GM11168 (cell line): ENCODE measurements around the gene MRPL38.
"Not testable (repeated sequence)": the region's sequence is repeated elsewhere in the genome, so short reads cannot be mapped to it uniquely, and the experiment has no call there.

Experiments used
- in situ Hi-C: fragments of 300-500 bp; cut with MboI; formaldehyde crosslinking; loops from one replicate; pipeline ENCODE4 v1.12.0; 2022; ENCODE audit warnings: low sequenced_read_pairs; ENCODE audit not compliant: unreplicated experiment

Gene MRPL38

DNA sequence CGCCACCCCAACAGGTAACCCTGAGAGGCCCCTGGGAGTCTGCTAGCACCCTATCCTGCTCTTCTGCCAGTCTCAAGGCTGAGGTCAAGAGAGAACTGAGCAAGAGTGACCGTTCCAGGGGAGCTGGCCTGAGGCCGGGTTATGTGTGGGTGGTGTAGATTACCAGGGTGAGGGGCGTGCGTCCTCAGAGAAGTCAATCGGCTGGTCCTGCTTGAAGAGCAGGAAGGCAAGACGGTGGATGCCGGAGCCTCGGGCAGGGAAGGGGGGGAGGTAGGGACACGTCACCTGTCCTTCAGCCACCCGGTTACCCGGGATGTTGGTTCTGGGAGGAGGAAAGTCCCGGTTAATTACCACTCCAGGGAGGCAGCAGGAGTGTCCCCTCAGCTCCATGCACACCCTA lies 5.3 kb downstream of the MRPL38 start:
- in situ Hi-C loops, result no loop called here

DNA sequence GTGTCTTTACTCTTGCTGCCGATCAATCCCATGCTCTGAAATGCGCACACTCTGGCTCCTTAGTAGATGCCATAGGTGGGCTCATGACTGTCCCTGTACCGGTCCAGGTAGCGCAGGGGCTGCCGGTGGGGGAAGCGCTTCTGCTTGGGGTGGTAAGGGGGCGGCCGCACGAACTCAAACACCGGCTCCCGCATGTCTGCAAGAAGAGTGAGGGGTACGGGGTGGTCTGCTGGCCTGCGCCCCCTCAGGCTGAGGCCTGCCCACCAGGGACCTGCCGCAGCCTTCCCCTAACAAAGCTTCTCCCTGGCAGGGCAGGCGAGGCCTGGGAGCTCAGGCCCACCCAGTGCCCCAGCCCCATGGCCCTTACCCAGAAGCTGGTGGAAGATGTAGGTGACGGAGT lies 5.9 kb downstream of the MRPL38 start:
- in situ Hi-C loops, result no loop called here

DNA sequence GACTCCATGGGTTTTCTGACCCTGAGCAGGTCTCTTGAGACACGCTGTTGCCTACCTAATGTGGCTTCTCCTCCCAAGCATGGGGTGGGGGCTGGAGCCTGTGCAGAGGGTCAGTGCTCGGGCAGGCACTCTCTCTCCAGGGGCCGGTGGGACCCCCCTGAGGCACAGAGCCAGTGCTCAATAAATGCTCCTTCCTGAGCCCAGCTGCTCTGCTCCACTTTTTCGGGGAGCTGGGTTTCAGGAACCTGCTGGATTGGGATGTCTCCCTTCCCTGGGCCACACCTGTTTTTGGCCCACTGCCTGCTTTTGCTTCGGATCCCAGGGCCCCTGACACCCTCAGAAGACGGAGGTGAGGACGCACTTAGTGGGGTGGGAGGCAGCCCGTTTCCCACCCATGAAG lies 6.6 kb downstream of the MRPL38 start:
- in situ Hi-C loops, result no loop called here

DNA sequence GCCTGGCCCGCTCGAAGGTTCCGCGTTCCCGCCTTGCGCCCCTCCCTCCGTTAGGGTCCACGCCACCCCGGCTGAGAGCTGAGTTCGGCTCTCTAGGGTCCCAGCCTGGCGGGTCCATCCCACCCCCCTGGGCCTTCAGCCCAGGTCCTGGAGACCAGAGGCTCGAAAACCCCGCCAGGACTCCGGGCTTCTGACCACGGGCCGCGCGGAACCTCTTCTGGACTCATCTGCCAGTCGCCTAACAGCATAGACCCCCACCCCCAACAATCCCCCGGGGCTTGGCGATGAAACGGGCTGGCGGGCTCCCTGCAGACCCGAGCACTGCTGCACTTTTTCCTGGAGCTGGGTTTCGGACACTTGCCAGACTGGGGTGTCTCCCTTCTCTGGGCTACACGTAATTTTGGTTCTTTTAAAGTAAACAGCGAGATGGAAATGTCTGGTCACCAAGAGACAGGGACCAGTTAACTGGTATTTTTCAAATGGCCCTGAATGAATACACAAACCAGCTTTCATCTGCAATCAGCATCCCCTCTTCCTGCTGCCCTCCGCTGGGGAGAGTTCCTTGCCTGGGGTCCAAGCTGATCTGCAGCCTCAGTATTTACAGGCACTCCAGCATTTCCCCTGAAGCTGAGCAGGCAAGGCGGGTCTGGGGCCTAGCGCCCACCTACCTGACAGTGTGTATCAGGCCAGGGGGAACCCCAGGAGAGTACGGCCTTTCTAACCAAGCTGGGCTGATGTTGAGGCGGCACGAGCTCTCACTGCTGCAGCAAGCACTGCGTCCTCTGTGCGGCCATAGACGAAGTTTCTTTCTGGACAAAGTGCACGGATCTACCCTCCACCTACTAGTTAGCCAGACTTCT lies 7.3 kb downstream of the MRPL38 start:
- in situ Hi-C loops, result no loop called here

DNA sequence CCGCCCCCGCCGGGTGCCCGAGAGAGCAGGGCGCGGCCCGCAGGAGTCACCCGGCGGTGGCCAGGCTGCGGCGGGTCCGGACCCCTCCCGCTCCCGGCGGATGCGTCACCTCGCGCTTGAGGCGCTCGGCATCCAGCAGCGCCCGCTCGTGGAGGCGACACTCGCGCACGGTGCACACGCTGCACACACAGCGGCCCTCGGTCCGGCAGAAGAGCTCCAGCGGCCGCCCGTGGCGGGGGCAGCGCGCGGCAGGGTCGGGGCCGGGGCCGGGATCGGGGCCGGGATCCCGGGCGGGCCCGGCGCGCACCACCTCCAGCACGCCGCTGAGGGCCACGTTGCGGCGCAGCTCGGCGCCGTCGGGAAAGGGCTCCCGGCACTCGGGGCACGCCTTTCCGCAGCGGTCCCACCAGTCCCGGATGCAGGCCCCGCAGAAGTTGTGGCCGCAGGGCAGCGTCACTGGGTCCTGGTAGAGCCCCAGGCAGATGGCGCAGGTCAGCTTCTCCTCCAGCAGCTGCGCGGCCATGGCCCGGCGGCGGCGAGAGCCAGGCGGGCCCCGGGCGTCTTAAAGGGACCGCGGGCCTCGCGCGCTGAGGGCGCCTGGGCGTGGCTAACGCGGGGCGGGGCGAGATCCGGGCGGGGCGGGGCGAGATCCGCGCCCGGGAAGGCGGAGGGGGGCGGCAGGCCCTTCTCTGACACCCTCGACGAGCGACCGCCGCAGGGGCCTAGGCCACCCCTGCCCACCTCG lies 8.1 kb downstream of the MRPL38 start, which contains the start of gene TRIM65:
TRIM65 (minus strand) TSS at position 537 of the 745 bp plus-strand sequence; CDS start at position 523, 14 bp downstream.
- in situ Hi-C loops, result no loop called here

DNA sequence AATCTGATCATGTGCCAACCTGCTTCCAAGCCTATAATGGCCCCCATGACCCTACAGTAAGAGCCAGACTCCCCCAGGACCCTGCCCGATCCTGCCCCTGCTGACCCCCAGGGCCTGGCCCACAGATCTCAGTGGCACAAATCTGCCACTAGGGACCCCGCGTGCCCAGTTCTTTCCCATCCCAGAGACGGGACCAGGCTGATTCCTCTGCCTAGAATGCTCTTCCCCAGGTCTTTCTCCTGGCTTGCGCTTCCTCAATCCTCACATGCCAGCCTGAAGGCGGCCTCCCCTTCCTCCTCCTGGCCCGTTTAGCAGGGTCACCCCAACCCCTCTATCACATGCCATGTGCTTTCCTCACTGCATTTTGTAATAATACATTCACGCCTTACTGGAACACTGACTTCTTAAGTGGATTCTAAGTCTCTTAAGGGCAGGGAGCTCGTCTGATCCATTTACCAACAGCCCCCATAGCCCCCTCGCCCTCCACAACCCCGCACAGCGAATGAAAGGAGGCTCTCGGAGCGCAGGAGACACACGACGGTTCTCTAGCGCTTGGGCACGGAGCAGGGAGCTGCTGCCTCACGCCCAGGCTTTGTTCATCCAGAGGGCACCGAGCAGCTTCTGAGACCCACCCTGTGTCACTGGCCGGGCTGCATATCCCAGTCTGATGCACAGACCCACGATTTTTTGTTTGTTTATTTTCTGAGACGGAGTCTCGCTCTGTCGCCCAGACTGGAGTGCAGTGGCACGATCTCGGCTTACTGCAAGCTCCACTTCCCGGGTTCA lies 9.1 kb downstream of the MRPL38 start:
- in situ Hi-C loops, result no loop called here

DNA sequence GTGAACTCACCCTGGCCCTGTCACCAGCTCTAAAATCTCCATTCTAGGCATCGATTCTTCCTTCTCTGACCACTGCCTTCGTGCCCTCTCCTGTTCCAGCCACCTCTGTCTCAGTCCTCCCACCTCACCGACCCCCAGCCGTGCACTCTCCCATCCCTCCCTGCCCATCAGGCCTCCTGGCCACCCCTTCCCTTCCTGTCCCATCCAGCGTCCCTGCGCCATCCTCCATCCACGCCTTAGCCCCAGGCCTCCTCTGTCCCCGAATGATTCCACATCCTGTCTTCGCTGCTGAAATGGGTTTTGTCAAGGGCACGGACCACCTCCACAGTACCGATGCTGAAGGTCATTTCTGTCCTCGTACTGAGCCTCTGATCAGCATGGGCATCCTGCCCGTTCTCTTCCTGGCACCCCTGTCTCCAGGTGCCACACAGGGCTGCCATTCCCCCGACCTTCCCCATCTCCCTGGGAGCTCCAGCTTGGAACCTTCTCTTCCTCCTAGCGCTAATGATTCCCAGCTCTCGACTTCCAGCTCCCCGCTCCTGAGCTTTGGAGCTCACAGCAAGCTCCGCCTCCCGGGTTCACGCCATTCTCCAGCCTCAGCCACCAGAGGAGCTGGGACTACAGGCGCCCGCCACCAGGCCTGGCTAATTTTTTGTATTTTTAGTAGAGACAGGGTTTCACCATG lies 10.5 kb downstream of the MRPL38 start:
- in situ Hi-C loops, result no loop called here

DNA sequence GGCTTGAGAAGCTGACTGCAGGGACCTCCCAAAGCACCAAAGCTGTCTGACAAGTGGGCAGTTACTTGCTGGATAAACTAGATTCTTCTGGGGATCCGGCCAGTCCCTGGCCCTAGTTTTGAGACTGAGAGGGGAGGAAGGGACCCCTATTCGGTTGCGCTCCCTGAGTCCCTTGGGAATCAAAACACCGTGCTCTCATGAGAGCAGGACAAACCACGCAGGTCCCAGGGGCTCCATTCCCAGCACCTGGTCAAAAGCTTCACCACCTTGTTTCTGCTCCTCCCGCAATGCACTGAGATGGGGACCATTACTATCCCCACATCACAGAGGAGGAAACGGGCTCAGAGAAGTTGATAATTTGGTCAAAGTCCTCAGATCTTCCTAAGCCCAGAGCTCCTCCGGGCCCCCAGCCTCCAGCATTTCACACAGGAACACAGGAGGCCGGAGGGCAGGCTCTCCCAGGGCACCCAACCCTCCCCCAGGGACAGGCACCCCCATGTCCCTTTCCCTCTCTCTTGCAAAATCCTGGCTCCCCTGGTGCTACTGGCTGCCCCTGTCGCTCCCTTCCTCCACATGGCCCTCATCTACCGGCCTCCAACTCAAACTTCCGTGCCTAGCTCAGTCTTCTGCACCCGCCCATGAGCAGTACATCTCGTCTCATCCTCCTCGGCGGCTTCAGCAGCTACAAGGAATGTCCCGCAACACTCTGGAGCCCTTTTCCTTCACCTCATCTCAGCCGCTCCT lies 11.2 kb downstream of the MRPL38 start:
- in situ Hi-C loops, result no loop called here

DNA sequence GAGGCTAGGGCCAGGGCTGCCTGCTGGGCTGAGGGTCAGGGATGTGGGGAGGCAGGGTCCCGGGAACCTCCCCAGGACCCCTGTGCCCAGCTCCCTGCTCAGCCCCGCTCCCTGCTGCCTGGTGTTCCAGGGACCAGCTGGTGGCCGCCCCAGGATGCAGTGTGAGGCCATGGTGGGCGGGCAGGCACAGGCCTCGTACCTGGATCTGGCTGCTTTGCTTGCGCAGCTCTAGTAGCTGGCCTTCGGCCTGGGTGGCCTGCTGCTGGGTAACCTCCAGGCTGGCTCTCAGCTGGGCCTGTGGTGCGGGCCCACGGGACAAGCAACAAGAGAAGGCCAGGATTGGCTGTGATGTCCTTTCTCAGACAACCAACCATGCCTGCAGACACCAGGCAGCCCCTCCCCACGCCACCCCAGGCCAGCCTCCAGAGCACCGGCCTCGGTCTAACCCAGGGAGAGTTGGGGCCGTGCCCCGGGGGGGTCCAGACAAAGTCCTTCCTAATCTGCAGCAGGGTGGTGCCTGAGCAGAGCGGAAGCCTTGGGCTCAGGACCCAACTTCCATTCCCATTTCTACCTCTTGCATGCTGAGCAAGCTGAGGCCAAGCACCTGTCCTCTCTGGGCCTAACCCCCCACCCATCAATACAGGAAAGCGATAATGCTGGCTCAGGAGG lies 12.0 kb downstream of the MRPL38 start:
- in situ Hi-C loops, result no loop called here

DNA sequence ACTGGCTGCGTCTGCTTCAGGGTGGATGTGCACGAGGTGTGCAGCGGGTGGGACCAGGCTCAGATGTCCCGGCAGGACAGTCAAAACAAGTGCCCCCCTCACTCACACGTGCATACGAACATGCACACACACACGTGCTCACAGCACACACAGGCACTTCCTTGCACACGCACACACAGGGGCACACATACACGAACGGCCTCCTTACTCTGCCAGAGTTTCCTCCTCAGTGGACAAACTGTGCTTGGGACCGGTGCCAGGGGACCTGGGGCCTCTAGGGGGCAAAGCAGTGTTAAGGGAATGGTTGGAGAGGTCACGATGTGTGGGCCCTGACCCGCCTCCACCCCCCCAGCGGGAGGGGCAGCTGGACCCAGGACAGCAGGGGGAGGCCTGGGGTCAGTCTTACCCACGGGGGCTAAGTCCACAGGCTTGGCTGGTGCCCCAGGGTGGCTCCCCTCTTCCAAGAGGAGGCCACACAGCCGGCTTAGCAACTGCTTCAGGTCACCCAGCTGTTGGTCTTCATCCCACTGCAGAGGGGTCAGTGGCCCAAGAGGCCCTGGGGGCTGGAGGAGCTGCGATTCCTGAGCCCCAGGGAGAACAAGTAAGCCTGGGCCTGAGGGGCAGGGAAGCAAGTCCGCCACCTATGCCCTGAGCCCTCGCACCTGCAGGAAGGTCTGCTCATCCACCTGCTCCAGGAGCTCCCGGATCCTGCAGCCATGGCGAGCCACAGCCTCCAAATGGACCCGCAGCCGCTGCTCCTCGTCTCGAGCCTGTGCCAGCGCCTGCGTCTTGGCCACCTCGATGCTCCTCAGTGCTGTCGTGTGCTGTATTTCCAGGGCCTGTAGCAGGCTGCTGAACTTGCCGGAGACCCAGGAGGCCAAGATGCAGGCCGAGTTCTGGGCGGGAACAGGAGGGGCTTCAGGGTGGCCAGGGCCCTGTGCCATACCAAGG lies 12.8 kb downstream of the MRPL38 start:
- in situ Hi-C loops, result no loop called here

DNA sequence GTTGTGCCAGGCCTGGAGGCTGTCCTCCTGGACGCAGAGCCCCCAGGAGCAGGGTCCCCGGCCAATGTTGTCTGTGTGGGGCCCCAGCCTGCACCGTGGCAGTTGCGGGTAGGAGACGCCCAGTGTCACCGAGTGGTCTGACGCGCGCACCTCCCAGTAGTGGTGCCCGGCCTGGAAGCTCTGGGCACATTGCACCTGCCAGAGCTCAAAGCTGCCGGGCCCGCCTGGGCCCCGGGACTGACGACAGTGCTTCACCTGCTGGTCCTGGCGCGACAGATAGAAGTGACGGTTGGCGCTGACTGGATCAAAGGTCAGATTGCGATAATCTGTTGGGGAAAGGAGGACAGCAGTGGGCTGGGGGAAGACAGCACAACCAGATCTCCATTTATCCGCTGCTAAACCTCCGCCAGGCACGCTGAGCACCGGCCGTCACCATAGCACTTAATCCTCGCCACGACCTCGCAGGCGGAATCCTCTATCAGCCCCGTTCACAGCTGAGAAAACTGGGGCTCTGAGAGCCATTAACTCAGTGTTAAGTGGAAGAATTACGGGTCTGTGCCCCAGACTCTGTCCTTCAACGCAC lies 13.6 kb downstream of the MRPL38 start:
- in situ Hi-C loops, result no loop called here

DNA sequence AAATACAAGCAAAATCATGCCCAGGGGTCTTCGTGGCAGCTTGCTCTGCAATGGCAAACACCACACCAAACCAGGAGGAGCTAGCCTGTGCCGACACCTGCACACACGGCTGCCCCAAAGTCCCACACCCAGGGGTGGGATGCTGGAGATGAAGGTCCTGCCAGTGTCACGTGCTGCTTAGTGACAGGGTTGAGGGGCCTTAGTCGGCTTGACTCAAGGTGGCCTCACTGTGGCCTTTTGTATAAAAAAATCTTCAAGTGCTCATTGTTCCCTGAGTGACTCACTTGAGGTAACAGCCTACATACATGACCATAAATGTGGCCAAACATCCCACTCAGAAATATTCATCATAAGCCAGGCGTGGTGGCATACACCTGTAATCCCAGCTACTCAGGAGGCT lies 15.2 kb downstream of the MRPL38 start:
- in situ Hi-C loops, result no loop called here

DNA sequence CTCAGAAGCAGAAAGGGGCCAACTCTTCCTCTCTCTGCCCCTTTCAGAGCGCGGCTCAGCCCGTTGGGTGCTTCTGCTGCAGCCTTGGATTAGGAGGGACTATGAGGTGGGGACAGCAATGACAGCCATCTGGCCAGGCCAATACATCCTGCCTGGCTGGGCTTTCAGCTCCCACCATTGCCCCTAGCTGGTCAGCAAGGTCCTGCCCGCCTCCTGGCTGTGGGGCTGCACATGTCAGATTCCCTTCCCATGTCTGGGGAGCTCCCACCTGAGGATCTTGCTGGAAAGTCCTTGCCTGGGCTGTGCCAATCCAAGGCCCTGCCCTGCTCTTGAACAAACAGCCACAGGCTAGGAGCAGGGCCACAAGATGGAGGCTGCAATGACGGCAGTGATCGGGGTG lies 16.2 kb downstream of the MRPL38 start:
- in situ Hi-C loops, result no loop called here

DNA sequence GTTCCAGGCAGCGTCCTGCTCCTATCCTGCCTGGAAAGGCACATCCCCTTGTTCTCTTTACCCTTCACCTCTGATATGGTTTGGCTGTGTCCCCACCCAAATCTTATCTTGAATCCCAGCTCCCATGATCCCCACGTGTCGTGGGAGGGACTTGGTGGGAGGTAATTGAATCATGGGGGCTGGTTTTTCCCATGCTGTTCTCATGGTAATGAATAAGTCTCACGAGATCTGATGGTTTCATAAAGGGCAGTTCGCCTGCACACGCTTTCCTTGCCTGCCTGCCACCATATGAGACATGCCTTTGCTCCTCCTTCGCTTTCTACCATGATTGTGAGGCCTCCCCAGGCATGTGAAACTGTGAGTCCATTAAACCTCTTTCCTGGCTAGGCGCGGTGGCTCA lies 18.8 kb downstream of the MRPL38 start:
- in situ Hi-C loops, result not testable (repeated sequence)

DNA sequence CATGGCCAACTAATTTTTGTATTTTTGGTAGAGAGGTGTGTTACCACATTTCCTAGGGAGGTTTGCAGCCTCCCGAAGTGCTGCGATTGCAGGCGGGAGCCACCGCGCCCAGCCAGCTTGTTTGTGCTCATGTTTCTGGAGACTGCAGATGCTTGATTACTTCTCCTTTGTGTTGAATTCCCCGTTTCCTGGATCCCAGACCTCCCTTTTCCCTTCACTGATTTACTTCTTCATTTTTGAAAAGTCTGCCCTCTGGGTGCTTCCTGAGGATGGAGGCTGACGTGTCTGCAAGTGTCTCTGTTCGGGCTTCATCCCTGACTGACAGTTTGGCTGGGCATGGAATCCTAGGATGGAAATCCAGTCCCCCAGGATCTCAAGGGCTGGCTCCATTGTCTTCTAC lies 19.3 kb downstream of the MRPL38 start:
- in situ Hi-C loops, result no loop called here

DNA sequence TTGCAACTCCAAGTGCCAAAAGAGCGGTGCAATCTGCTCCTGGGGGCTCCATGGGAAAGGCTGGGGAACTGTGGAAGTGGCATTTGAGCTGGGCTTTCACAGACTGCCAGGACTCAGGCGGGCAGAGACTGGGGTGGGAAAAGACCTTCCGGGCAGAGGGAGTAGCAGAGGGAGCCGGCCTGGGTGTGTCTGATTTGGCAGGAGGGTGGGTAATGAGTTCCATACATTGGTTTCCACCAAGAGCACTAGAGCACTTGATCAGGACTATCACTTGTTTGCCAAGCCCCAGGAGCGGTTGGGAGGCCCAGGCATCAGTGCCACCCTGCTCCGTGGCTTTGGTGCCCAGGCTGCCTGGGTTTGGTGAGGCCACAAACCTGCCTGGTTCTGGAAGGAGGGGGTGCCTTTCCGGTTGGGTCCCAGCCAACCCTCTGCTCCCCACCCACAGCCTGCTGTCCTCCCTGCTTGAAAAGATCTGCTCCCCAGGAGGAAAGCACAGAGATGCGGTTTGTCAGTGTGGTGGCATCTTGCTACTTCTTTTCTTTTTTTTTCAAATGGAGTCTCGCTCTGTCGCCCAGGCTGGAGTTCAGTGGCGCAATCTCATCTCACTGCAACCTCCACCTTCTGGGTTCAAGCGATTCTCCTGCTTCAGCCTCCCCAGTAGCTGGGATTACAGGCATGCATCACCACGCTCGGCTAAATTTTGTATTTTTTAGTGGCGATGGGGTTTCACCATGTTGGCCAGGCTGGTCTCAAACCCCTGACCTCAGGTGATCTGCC lies 22.8 kb downstream of the MRPL38 start:
- in situ Hi-C loops, result no loop called here

DNA sequence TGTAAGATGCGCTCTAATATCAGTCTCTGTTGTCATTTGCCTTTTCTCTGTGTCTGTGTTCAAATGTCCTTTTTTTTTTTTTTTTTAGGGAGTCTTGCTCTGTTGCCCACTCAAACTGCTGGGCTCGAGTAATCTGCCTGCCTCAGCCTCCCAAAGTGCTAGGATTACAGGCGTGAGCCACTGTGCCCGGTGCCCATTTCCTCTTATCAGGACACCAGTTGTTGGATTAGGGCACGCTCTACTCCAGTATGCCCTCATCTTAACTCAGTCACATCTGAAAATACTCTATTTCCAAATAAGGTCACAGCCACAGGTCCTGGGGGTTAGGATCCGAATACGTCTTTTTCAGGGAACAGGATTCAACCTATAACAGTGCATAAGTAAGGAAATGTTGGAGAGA lies 24.4 kb downstream of the MRPL38 start:
- in situ Hi-C loops, result no loop called here
